Esophagus squamous epithelium (tissue), 4 donors: ENCODE results near the gene TRMU.

ENCODE experiments used
- POLR2A ChIP-seq, 4 donors: fragments of 450-650 bp; IDR thresholded peaks; one replicate each; pipeline ENCODE4 v1.6.1; 2017; ENCODE audit warnings: antibody characterized with exemption in 4 of 4, mild to moderate bottlenecking in 4 of 4, moderate library complexity in 3 of 4
- TF ChIP-seq, protein P1 (sequence below), 6 experiments: fragments of 450-650 bp in 4 of 6; fragments of 200-600 bp in 2 of 6; sonication (generic) in 2 of 6; IDR thresholded peaks; one replicate each; pipeline ENCODE4 v1.5.1; 2016 to 2019; ENCODE audit warnings: antibody characterized with exemption in 6 of 6, mild to moderate bottlenecking in 4 of 6, moderate library complexity in 4 of 6

DNA sequence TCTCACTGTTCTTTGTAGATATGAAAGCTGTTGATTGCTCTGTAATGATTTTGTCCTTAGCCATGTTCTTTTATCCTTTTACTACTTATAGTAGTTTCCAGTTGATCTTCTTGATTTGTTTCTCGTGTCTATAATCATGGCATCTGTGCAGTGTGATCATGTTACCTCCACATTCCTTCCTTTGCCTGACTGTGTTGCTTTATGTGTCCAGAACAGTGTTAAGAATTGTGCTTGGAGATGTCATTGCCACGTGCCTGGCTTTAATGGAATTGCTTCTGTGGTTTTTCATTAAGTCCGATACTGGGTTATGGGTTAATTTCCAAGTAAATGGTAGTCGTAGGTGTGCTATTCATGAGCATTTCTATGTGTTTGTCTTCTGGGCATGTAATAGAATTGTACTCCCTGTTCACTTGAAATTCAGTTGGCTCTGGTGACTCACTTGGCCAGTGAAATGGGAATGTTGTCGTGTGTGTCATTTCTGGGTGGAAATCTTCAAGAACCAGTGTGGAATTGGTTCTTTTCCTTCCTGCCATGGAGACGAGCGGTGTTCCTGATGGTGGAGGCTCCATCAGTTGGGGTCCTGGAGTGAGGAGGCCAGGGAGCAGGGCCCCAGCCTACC is 32.1 kb upstream of the TRMU start:
- TF ChIP-seq POLR2A (IDR thresholded peaks at IDR 0.05) = no peak
- TF ChIP-seq, protein P1, sequence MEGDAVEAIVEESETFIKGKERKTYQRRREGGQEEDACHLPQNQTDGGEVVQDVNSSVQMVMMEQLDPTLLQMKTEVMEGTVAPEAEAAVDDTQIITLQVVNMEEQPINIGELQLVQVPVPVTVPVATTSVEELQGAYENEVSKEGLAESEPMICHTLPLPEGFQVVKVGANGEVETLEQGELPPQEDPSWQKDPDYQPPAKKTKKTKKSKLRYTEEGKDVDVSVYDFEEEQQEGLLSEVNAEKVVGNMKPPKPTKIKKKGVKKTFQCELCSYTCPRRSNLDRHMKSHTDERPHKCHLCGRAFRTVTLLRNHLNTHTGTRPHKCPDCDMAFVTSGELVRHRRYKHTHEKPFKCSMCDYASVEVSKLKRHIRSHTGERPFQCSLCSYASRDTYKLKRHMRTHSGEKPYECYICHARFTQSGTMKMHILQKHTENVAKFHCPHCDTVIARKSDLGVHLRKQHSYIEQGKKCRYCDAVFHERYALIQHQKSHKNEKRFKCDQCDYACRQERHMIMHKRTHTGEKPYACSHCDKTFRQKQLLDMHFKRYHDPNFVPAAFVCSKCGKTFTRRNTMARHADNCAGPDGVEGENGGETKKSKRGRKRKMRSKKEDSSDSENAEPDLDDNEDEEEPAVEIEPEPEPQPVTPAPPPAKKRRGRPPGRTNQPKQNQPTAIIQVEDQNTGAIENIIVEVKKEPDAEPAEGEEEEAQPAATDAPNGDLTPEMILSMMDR (IDR thresholded peaks at IDR 0.05) = no peak
